NCI-H345 (cell line): ENCODE measurements around the gene GDF9.
A peak's percentile ranks its signal among the peaks of the same experiment; 100 is the strongest.

Experiments used
- DNase-seq: peaks from one replicate; lab custom pipeline; 2025; lab: John Stamatoyannopoulos, UW

Gene GDF9

DNA sequence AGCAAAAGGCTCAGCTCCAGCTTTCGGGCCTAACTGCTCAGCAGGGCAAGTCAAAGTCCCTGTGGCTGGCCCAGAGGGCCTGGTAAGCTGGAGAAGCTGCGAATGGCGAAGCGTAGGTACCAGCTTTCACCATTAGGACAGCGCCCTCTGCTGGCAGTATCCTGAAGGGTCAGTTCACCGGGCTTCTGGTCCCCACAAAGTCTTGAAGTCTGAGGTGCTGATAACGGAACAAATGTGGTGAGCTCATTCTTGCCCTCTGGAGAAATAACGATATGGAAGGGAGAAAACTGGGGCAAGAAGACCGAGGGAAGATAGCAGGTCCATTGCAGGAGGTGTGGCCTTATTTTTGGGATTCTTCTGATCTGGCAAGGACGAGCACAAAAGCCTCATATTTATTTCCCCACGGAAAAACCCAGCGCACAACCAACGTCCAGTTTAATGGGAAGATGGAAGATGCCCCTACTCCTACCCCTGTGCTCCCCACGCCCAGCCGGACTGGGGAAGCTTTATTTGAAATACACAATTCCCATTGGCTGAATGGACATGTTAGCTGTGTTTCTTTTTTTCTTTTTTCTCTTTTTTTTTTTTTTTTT, 46.0 kb downstream of the GDF9 start:
- peak; percentile 81 for DNase-seq

DNA sequence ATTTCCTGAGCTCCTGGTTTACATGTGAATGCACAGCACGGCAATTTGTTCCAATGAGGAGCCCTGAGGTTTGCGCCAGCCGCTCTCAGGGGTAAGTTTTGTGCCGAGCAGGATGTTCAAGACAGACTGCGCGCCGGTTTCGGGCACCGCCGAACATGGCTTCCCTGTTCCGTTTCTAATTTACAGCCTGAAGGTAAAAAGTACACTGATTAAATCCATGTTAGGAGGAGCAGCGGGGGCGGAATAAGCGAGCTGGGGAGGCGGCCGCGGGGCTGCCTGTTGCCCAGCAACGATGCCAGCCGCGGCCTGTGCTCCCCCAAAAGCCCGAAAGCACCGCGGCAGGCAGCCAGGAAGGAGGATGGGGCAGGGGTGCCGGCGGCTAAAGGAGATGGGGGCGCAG, 46.8 kb downstream of the GDF9 start:
- no peak for DNase-seq

DNA sequence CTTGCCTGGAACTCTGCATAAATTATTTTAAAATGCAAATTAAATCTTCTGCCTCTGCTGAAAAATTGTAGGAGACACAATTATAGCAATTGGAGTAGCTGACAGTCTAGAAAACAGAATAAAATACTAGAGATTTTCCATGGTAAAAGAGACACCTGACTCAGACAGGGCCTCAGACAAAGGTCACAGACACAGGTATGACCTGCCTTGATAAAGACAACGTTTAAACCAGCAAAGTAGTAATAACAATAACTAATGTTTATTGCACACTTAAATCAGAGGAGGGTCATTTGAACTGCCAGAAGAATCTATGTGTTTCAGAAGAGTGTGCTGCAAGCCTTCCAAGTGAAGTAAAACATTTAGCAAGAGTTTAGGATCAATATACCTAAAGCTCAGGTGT, 49.3 kb downstream of the GDF9 start:
- DNase-seq = no peak

DNA sequence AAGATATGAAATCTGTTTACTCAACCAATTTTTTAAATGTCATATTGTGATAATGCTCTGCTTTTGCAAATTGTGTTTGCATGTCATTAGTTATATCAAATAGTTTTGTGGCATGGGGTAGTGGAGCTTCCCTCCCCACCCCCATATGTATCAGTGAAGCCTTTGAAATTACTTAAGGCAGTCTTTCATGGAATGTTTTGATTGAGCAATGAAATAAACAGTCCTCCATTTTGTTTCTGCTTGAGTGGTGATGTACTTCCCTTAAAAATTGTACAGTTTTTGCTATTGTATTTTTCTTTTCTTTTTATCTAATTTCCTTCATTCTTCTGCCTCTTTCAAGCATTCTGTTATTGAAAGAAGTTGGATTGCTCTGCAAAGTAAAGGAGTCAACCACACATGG, 49.7 kb downstream of the GDF9 start:
- DNase-seq = no peak

DNA sequence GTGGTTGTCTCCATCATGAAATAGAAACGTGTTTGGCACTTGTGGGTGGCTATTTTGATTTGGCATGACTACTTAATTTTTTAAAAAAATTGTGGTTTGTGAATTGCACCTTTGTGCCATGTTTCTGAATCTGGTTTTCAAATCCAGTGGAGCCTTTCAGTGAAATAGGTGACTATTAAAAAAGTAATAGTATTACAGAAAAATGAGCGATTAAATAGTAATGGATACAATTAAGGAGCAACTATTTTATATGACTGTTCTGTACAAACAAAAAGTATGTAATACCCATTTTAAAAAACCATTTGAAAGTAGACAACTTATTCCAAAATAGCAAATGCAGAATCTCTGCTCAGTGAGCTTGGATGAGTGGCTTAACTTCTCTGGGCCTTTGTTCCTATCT, 50.2 kb downstream of the GDF9 start:
- DNase-seq = no peak

DNA sequence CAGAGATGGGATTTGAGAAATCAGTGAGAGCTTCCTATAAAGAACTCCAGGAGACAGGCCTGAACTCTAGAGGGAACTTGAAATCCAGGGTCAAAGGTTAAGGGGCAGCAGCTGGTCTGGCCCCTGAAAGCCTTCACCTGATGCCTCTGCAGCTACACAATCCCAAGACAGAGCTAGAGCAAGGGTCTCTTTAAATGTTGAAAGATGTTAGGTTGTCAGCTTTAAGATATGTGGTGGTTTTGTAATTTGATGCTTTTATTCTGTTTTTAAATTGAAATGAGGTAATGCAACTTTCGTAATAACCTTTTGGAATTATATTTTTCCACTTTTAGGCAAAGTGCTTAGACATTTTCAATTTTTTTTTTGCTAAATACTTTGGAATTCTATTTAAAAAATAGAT, 50.8 kb downstream of the GDF9 start:
- no peak for DNase-seq

DNA sequence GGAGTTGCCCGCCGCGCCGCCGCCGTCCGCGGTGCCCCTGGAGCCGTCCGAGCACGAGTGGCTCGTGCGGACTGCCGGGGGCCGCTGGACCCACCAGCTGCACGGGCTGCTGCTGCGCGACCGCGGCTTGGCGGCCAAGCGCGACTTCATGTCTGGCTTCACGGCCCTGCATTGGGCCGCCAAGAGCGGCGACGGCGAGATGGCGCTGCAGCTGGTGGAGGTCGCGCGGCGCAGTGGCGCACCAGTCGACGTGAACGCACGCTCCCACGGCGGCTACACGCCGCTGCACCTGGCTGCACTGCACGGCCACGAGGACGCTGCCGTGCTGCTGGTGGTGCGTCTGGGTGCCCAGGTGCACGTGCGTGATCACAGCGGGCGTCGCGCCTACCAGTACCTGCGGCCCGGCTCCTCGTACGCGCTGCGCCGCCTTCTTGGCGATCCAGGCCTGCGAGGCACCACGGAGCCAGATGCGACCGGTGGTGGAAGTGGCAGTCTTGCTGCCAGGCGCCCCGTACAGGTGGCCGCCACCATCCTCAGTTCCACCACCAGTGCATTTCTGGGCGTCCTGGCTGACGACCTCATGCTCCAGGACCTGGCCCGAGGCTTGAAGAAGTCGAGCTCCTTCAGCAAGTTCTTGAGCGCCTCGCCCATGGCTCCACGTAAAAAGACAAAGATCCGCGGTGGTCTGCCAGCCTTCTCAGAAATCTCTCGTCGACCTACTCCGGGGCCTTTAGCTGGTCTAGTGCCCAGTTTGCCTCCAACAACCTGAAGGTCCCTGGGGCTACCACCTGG, 51.6 kb downstream of the GDF9 start:
- no peak for DNase-seq

DNA sequence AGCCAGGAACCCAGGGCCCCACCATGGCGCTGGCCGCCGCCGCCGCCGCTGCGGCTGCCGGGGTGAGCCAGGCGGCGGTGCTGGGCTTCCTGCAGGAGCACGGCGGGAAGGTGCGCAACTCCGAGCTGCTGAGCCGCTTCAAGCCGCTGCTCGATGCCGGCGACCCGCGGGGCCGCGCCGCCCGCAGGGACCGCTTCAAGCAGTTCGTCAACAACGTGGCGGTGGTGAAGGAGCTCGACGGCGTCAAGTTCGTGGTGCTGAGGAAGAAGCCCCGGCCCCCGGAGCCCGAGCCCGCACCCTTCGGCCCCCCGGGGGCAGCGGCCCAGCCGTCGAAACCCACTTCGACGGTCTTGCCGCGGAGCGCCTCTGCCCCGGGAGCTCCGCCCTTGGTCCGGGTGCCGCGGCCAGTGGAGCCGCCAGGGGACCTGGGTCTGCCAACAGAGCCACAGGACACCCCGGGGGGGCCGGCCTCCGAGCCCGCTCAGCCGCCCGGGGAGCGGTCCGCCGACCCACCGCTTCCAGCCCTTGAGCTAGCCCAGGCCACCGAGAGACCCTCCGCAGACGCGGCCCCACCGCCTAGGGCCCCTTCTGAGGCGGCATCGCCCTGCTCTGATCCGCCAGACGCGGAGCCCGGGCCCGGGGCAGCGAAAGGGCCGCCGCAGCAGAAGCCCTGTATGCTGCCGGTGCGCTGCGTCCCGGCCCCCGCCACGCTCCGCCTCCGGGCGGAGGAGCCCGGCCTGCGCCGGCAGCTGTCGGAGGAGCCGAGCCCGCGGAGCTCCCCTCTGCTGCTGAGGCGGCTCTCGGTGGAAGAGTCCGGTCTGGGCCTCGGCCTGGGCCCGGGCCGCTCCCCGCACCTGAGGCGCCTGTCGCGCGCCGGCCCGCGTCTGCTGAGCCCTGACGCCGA, 52.4 kb downstream of the GDF9 start:
- peak; percentile 6 for DNase-seq

DNA sequence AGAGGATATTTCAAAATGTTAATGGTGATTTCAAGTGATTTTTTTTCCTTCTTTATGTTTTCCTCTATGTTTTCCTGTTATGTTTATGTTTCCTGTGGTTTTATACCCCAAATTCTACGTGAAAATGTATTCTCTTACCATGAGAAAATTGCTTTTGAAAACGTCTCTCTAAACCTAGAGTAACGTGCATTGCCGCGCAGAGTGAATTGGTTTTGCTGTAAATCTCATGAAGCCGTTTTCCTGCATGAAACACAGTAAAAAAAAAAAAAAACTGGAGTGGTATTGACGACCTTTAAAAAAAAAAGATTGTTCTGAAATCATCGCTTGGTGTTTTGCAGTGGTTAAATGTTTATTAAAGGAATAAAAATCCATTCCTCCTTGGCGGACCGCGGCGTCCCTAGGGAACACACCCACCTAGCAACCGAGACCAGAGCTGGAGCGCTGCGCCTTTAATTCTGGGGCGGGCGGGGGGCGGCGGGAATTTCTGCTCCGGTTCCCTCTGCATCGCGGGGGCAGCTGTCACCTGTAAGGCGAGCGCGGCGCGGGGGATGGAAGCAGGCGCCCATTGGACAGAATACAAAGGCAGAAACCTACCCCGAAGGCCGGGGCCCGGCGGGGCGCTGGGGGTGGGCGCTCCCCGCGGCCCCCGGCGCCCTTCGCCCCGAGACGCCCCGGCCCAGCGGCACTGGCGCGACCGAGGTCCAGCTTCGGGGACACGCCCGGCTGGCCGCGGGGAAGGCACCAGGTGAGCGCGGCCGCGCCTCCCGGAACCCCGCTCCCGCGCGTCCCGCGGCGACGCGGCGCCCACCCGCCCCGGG, 53.3 kb downstream of the GDF9 start, which contains the start of gene SOWAHA:
TSS of gene SOWAHA (plus strand) at position 522 of the 818 bp plus-strand sequence. CDS start 320 bp downstream, outside the sequence.
- peak; percentile 56 for DNase-seq

DNA sequence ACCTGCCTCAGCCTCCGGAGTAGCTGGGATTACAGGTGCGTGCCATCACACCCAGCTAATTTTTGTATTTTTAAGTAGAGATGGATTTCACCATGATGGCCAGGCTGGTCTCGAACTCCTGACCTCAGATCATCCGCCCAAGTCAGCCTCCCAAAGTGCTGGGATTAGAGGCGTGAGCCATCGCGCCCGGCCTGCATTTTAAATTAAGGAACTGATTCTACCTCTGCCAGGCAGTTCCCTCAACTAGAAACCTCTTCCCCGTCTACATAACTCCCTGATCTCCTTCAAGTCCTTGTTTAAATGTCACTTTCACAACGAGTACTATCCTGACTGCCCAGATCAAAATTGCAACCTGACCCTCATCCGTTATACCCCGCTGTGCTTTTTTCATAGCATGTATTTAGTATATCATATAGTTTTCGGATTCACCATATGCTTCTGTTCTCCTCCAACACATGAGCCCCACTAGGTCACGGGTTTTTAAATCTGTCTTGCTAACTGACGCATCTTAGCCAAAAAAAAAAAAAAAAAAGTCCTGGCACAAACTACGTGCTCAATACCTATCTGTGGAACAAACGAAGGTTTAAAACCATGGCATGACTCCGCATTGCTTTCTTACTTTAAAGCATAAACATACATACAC, 54.0 kb downstream of the GDF9 start:
- DNase-seq = no peak
